ENCODE data around the gene CLK3.

Gene CLK3

DNA sequence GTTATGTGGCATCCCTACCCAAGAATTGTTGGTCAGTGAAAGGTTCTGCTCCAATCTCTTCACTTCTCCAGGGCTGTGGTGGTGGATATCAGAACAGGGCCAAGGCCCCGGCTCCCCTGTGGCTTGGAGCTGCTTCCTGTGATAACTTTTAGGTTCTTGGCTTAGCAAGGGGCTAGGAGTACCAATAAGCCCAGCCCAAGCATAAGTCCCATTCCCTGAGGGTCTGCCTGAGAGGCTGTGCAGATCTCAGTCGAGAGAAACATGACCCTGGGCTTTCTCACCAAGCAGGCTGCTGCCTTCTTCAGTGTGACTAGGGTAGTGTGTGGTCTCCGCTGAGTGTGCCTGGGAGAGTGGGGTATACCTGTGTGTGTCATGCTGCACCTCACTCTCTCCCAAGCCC, 7.1 kb downstream of the CLK3 start:
- DNase-seq, result no peak
- Histone ChIP-seq H2BK15ac (replicated peaks; ENCODE audit: low read depth) (no peak overlapping the region), H3K79me1 (ENCODE audit: low read length) (peaks cover 22% of the 10 kb centered on the region), H3K79me2 (ENCODE audit: control insufficient read depth, insufficient read depth, low read length) (peaks cover 15% of the 10 kb centered on the region), H3K18ac (ENCODE audit: low read length) (no peak overlapping the region), H4K5ac (ENCODE audit: low read length) (no peak overlapping the region), H3K4me2 (ENCODE audit: low read length) (no peak overlapping the region), H3K56ac (ENCODE audit: low read length) (no peak overlapping the region), H3K23ac (ENCODE audit: low read length) (no peak overlapping the region), H4K8ac (ENCODE audit: low read depth, low read length) (no peak overlapping the region), H3K4me1 (ENCODE audit: control insufficient read depth, low read depth, low read length) (no peaks in the 10 kb centered on the region), H3K36me3 (ENCODE audit: control insufficient read depth, insufficient read depth, low read length) (peaks cover 12% of the 10 kb centered on the region), H3K4ac (ENCODE audit: low read depth, low read length) (no peak overlapping the region), H2BK120ac (ENCODE audit: low read depth, low read length) (no peak overlapping the region), H2AK5ac (ENCODE audit: low read length) (no peak overlapping the region), H2BK5ac (ENCODE audit: low read length) (no peak overlapping the region), H3K27me3 (ENCODE audit: insufficient read depth, low read length, poor library complexity) (no peaks in the 10 kb centered on the region), H3K4me3 (ENCODE audit: low read length) (no peak overlapping the region), H3K27ac (ENCODE audit: low read depth, low read length) (no peak overlapping the region), H3K9ac (ENCODE audit: low read length) (no peak overlapping the region)
- no CpG with 5 or more reads among the region's 3 CpGs for WGBS (ENCODE audit: extremely low coverage, insufficient coverage, low lambda C conversion rate)

- Histone ChIP-seq H3K23ac (ENCODE audit: low read length) (no peak overlapping the region), H3K36me3 (ENCODE audit: control insufficient read depth, insufficient read depth, low read length) (peaks cover 14% of the 10 kb centered on the region), H2BK15ac (replicated peaks; ENCODE audit: low read depth) (no peak overlapping the region), H3K4ac (ENCODE audit: low read depth, low read length) (no peak overlapping the region), H3K56ac (ENCODE audit: low read length) (no peak overlapping the region), H4K8ac (ENCODE audit: low read depth, low read length) (no peak overlapping the region), H4K5ac (ENCODE audit: low read length) (no peak overlapping the region), H3K4me2 (ENCODE audit: low read length) (no peak overlapping the region), H2BK120ac (ENCODE audit: low read depth, low read length) (no peak overlapping the region), H3K79me2 (ENCODE audit: control insufficient read depth, insufficient read depth, low read length) (peaks cover 5% of the 10 kb centered on the region), H3K27ac (ENCODE audit: low read depth, low read length) (no peak overlapping the region), H3K9ac (ENCODE audit: low read length) (no peak overlapping the region), H3K4me3 (ENCODE audit: low read length) (no peak overlapping the region), H3K4me1 (ENCODE audit: control insufficient read depth, low read depth, low read length) (no peaks in the 10 kb centered on the region), H2AK5ac (ENCODE audit: low read length) (no peak overlapping the region), H3K79me1 (ENCODE audit: low read length) (peaks cover 11% of the 10 kb centered on the region), H2BK5ac (ENCODE audit: low read length) (no peak overlapping the region), H3K27me3 (ENCODE audit: insufficient read depth, low read length, poor library complexity) (no peaks in the 10 kb centered on the region), H3K18ac (ENCODE audit: low read length) (no peak overlapping the region)
- WGBS (ENCODE audit: extremely low coverage, insufficient coverage, low lambda C conversion rate), result no CpG with 5 or more reads among the region's 7 CpGs
- DNase-seq, result no peak
These were observed 8.5 kb downstream of the CLK3 start for GRCh38 chr15:74624020-74624602.

DNA sequence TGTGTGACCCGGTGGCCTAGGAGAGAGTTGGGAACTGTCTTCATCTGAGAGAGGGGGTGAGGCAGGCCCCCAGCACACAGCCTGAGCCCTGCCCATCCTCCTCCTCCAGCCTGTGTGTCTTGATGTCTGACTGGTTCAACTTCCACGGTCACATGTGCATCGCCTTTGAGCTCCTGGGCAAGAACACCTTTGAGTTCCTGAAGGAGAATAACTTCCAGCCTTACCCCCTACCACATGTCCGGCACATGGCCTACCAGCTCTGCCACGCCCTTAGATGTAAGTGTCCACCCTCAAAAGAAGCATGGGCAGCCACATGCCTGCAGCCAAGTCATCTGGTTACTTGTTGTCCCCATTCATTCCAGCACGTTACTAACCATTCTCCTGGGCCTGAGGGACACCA, 10.1 kb downstream of the CLK3 start:
- no peaks in the 10 kb centered on the region for H3K27me3 ChIP-seq (ENCODE audit: insufficient read depth, low read length, poor library complexity)
- no peak overlapping the region for H3K27ac ChIP-seq (ENCODE audit: low read depth, low read length)
- H3K4me1 ChIP-seq (ENCODE audit: control insufficient read depth, low read depth, low read length), result no peaks in the 10 kb centered on the region
- H3K4me2 ChIP-seq (ENCODE audit: low read length), result no peak overlapping the region
- H3K23ac ChIP-seq (ENCODE audit: low read length), result no peak overlapping the region
- H2BK5ac ChIP-seq (ENCODE audit: low read length), result no peak overlapping the region
- H4K5ac ChIP-seq (ENCODE audit: low read length), result no peak overlapping the region
- H4K8ac ChIP-seq (ENCODE audit: low read depth, low read length), result no peak overlapping the region
- H3K9ac ChIP-seq (ENCODE audit: low read length), result no peak overlapping the region
- H2AK5ac ChIP-seq (ENCODE audit: low read length), result no peak overlapping the region
- no peak overlapping the region for H3K56ac ChIP-seq (ENCODE audit: low read length)
- no CpG with 5 or more reads among the region's 6 CpGs for WGBS (ENCODE audit: extremely low coverage, insufficient coverage, low lambda C conversion rate)
- peaks cover 16% of the 10 kb centered on the region for H3K36me3 ChIP-seq (ENCODE audit: control insufficient read depth, insufficient read depth, low read length)
- no peak overlapping the region for H2BK120ac ChIP-seq (ENCODE audit: low read depth, low read length)
- H2BK15ac ChIP-seq (replicated peaks; ENCODE audit: low read depth), result no peak overlapping the region
- no peak for DNase-seq
- no peak overlapping the region for H3K4me3 ChIP-seq (ENCODE audit: low read length)
- no peak overlapping the region for H3K4ac ChIP-seq (ENCODE audit: low read depth, low read length)
- peaks cover 11% of the 10 kb centered on the region for H3K79me1 ChIP-seq (ENCODE audit: low read length)
- H3K79me2 ChIP-seq (ENCODE audit: control insufficient read depth, insufficient read depth, low read length), result peaks cover 5% of the 10 kb centered on the region
- no peak overlapping the region for H3K18ac ChIP-seq (ENCODE audit: low read length)

GRCh38 chr15:74626336-74626735, 10.7 kb downstream of the CLK3 start:
- H3K56ac ChIP-seq (ENCODE audit: low read length), result no peak overlapping the region
- peaks cover 10% of the 10 kb centered on the region for H3K79me1 ChIP-seq (ENCODE audit: low read length)
- WGBS (ENCODE audit: extremely low coverage, insufficient coverage, low lambda C conversion rate), result no CpG with 5 or more reads among the region's 7 CpGs
- no peak overlapping the region for H2BK5ac ChIP-seq (ENCODE audit: low read length)
- H3K4ac ChIP-seq (ENCODE audit: low read depth, low read length), result no peak overlapping the region
- DNase-seq, result no peak
- H2BK120ac ChIP-seq (ENCODE audit: low read depth, low read length), result no peak overlapping the region
- no peak overlapping the region for H4K8ac ChIP-seq (ENCODE audit: low read depth, low read length)
- H4K5ac ChIP-seq (ENCODE audit: low read length), result no peak overlapping the region
- H3K4me1 ChIP-seq (ENCODE audit: control insufficient read depth, low read depth, low read length), result no peaks in the 10 kb centered on the region
- H3K36me3 ChIP-seq (ENCODE audit: control insufficient read depth, insufficient read depth, low read length), result peaks cover 16% of the 10 kb centered on the region
- no peak overlapping the region for H3K4me2 ChIP-seq (ENCODE audit: low read length)
- no peak overlapping the region for H3K23ac ChIP-seq (ENCODE audit: low read length)
- peaks cover 5% of the 10 kb centered on the region for H3K79me2 ChIP-seq (ENCODE audit: control insufficient read depth, insufficient read depth, low read length)
- no peak overlapping the region for H2BK15ac ChIP-seq (replicated peaks; ENCODE audit: low read depth)
- no peak overlapping the region for H3K18ac ChIP-seq (ENCODE audit: low read length)
- no peak overlapping the region for H2AK5ac ChIP-seq (ENCODE audit: low read length)
- no peaks in the 10 kb centered on the region for H3K27me3 ChIP-seq (ENCODE audit: insufficient read depth, low read length, poor library complexity)
- no peak overlapping the region for H3K4me3 ChIP-seq (ENCODE audit: low read length)
- H3K9ac ChIP-seq (ENCODE audit: low read length), result no peak overlapping the region
- H3K27ac ChIP-seq (ENCODE audit: low read depth, low read length), result no peak overlapping the region

DNA sequence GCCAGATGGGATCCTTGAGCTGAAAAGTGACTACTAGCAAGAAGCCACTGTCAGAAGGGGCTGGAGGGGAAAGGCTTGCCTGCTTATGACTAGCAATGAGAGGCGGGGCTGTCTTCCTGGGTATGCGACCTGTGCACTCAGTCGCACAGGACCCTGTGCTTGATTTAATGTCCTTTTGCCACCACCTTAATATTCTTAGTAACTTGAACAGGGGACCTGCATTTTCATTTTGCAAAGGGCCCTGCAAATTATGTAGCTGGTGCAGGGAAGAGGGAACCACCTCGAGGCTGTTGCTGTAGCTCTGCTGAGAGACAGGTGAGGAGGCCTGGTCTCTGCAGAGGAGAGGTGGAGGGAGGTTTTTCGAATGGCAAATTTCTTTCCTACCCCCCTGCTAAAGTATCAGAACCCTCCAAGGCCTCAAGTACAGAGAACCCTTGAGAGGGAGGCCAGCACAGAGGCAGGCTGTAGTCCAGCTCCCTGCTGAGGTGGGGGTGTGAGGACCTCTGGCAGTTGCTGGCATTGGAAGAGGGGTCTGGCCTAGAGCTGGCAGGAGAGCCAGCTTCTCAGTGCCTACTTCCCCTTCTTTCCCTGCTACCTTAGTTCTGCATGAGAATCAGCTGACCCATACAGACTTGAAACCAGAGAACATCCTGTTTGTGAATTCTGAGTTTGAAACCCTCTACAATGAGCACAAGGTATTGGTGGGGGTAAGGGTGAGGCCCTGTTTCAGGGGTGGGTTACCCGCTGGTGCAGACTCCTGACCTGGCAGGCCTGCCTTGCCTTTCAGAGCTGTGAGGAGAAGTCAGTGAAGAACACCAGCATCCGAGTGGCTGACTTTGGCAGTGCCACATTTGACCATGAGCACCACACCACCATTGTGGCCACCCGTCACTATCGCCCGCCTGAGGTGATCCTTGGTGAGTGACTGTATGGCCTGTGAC, 11.4 kb downstream of the CLK3 start:
- DNase-seq, result no peak
- no CpG with 5 or more reads among the region's 10 CpGs for WGBS (ENCODE audit: extremely low coverage, insufficient coverage, low lambda C conversion rate)
- no peak overlapping the region for H3K4me3 ChIP-seq (ENCODE audit: low read length)

More for the DNA sequence above, 11.4 kb downstream of the CLK3 start:
- H3K79me2 ChIP-seq (ENCODE audit: control insufficient read depth, insufficient read depth, low read length), result peaks cover 2% of the 10 kb centered on the region
- H4K8ac ChIP-seq (ENCODE audit: low read depth, low read length), result no peak overlapping the region
- H4K5ac ChIP-seq (ENCODE audit: low read length), result no peak overlapping the region
- peaks cover 5% of the 10 kb centered on the region for H3K79me1 ChIP-seq (ENCODE audit: low read length)
- peaks cover 15% of the 10 kb centered on the region for H3K36me3 ChIP-seq (ENCODE audit: control insufficient read depth, insufficient read depth, low read length)
- no peak overlapping the region for H3K23ac ChIP-seq (ENCODE audit: low read length)
- H3K4me1 ChIP-seq (ENCODE audit: control insufficient read depth, low read depth, low read length), result no peaks in the 10 kb centered on the region
- H2AK5ac ChIP-seq (ENCODE audit: low read length), result no peak overlapping the region
- no peak overlapping the region for H2BK120ac ChIP-seq (ENCODE audit: low read depth, low read length)
- H3K4me2 ChIP-seq (ENCODE audit: low read length), result no peak overlapping the region
- no peak overlapping the region for H2BK15ac ChIP-seq (replicated peaks; ENCODE audit: low read depth)
- H3K56ac ChIP-seq (ENCODE audit: low read length), result no peak overlapping the region
- no peaks in the 10 kb centered on the region for H3K27me3 ChIP-seq (ENCODE audit: insufficient read depth, low read length, poor library complexity)
- H2BK5ac ChIP-seq (ENCODE audit: low read length), result no peak overlapping the region
- no peak overlapping the region for H3K18ac ChIP-seq (ENCODE audit: low read length)
- no peak overlapping the region for H3K9ac ChIP-seq (ENCODE audit: low read length)
- H3K27ac ChIP-seq (ENCODE audit: low read depth, low read length), result no peak overlapping the region
- H3K4ac ChIP-seq (ENCODE audit: low read depth, low read length), result no peak overlapping the region
